GM19395 (cell line): ENCODE results near the gene ESRRA.

Experiments used
- ATAC-seq: cut with Tn5 transposase; IDR thresholded peaks from one replicate; pipeline ENCODE4 v1.9.1; 2021; ENCODE audit warnings: mild to moderate bottlenecking, moderate library complexity; ENCODE audit not compliant: unreplicated experiment

ESRRA gene

GRCh38 chr11:64269540-64270220 is 35.6 kb upstream of the ESRRA start:
- ATAC-seq = peak; percentile 72

- no peak for ATAC-seq
Measured at GRCh38 chr11:64275031-64275800, 30.1 kb upstream of the ESRRA start.

- ATAC-seq = no peak
Measured at GRCh38 chr11:64275841-64276240, 29.5 kb upstream of the ESRRA start.

- no peak for ATAC-seq
Measured at GRCh38 chr11:64276653-64277431, 28.5 kb upstream of the ESRRA start.

- ATAC-seq = no peak
Measured at GRCh38 chr11:64278576-64279190, 26.6 kb upstream of the ESRRA start.

- ATAC-seq = no peak
Measured at GRCh38 chr11:64281957-64282770, 23.2 kb upstream of the ESRRA start.

- no peak for ATAC-seq
Measured at GRCh38 chr11:64283092-64283491, 22.2 kb upstream of the ESRRA start.

- ATAC-seq = peak; percentile 74
Measured at GRCh38 chr11:64284048-64284961, 21.0 kb upstream of the ESRRA start, which contains the start of gene BAD. Gene BAD (minus strand): TSS chr11:64284665. CDS start chr11:64284368, 297 bp downstream.

- ATAC-seq = peak; percentile 58
Measured at GRCh38 chr11:64284962-64285884, 20.1 kb upstream of the ESRRA start, which contains the start of gene GPR137. Gene GPR137 (plus strand): TSS chr11:64285848. CDS start chr11:64286525, 677 bp downstream.

- ATAC-seq = no peak
Measured at GRCh38 chr11:64285885-64286800, 19.2 kb upstream of the ESRRA start.

- no peak for ATAC-seq
Measured at GRCh38 chr11:64286801-64287159, 18.5 kb upstream of the ESRRA start.

GRCh38 chr11:64287676-64288352 is 17.5 kb upstream of the ESRRA start:
- ATAC-seq = no peak

- no peak for ATAC-seq
Measured at GRCh38 chr11:64288353-64288750, 17.0 kb upstream of the ESRRA start.

- no peak for ATAC-seq
Measured at GRCh38 chr11:64289002-64289564, 16.2 kb upstream of the ESRRA start.

GRCh38 chr11:64290352-64291261 is 14.7 kb upstream of the ESRRA start:
- ATAC-seq = no peak
